RPMI8226 (cell line): ENCODE measurements around the gene FHL5.
A peak's percentile ranks its signal among the peaks of the same experiment; 100 is the strongest.

Source experiments
- DNase-seq: peaks from one replicate; pipeline ENCODE4 v3.0.0-alpha.2; 2015

Gene FHL5

DNA sequence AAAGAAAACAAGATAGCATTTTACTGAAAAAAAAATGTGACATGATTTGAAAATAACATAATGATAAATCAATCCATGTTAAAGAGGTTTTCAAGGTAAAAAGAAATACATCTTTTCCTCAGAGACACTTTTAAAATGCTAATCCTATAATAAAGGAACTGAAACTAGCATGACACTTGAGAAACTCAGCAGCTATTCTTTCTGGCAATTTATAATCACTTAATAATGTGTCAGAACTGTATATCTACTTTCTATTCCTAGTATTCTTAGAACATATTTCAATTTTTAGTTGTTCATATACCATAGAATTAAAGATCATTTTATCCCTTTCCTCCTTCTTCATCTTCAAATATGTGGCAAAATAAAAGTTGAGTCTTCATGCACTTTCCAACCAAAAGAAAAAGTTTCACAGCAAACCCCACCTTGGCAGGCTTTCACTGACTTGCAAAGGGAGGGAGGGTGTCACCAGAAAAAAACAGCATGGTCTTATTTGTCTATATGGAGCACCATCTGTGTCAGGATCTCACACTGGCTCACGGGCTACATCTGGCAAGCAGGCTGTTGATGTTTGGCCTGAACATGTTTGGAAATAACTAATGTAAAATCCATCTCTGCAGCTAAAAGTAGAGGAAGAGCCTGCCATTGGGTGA, 48.5 kb downstream of the FHL5 start:
- peak; percentile 77 for DNase-seq

DNA sequence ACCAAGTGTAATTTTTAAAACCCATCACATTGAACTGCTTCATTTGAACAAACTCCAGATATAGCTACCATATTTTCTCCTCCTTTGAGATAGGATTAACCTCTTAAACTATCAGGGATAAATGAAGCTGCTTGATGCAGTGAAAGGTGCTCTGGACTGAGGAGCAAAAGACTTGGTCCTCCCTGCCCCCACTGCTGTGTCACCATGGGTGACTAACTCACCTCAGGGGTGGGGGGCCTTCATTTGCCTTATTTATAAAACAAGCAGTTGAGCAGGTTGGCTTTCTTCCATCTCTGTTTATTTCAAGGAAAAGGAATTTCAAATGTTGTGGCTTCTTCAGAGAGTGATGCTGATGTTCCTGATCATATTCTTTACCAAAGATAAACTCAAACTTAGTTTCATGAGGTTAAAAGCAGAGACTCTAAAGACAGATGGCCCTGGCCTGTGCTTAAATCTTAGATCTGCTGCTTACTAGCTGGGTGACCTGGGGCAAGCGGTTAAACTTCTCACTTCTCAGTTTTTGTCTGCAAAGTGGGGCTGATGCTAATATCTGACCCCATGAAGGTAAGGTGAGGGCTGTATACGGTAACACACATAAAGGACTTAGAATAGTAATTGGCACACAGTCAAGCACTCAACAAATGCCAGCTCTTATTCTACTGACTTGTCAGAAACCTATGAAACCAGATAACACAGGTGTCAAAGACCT, 50.5 kb downstream of the FHL5 start:
- peak; percentile 86 for DNase-seq

DNA sequence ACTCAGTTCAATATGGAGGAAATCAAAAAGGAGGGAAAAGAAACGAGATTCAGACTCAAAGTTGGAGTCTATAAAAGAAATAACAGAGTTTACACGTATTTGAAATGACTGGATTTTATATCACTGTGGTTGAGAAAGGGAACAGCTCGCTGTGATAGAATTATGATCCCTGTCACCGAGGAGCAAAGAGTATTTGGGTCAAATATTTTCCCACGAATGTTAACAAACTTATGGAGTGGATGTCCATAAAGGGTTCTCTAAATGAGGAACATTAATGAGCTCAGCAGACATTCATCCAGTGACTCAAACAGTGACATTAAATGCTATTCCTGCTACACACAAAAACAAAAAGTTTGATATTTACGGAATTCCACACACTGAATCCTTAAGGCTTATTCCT, 57.9 kb downstream of the FHL5 start:
- no peak for DNase-seq

DNA sequence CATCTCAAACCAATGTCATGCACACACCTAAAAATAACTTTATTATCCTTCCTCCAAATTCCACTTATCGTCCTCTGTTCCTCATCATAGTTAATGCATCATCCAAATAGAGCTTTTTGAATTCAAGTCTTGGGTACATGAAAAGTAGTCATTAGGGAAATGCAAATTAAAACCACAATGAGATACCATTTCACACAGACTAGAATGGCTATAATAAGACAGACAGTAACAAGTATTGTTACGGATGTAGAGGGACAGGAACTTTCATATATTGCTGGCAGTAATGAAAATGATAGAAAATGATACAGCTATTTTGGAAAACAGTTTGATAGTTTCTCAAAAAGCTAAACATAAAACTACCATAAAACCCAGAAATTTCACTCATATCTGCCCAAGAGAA, 59.1 kb downstream of the FHL5 start:
- no peak for DNase-seq

DNA sequence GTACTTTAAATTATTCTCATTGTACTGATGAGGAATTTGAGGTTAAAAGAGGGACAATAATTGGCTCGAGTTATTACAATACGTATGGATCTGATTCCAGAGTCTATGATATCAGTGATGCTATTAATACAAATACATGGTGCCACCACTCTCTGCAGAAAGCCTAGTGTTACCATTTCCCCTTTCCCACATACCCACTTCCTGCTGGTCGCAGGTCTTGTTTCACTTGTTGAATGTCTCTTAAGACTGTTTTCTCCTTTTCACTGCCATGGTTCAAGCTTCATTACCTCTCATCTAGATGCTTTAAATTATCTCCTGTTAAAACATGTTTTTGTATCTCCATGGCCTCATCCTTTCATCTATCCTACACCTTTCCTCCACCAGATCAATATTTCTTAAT, 62.0 kb downstream of the FHL5 start:
- no peak for DNase-seq

DNA sequence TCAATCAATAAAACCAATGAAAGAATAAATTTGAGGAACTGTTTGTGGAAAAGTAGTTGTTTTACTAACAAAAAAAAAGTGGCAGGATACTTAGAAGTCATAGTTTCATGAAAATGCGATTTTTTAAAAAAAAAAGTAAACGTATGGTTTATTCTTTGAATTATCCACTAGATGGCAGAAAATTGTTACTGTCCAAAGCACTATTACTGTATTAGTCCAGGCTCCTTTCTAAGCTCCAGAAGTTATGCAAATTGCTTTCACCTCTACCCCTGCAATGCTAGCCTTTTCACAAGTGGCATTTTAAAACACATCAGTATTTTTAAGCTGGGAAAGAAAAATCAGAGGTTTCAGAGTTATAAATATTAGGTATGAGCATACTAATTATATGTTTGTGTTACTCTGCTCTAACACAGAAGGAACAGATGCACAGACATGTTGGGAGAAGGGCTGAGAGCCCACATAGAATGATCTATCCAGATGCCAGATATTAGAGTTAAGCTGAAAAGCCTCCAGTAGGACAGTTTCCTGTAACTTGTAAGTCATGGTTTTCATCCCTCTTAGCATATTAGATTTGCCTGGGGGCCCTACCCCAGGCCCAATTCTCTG, 63.9 kb downstream of the FHL5 start:
- DNase-seq = peak; percentile 42

DNA sequence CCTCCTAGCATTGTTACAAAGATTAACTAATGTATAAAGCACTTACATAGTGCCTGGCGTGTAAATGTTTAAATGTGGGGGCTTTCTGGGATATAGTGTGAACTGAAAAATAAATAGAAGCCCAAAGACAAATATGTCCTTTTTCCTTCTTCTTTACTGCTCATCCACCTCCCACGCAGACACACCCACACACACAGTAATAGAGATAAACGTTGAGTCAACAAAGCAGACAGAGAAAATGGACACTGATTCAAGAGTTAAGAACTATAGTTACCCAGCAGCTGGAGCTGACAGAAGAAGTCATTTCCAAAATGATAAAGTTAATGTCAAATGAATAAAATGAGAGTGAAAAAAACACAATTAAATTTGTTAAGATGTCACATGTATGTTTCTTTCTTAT, 68.3 kb downstream of the FHL5 start:
- no peak for DNase-seq

DNA sequence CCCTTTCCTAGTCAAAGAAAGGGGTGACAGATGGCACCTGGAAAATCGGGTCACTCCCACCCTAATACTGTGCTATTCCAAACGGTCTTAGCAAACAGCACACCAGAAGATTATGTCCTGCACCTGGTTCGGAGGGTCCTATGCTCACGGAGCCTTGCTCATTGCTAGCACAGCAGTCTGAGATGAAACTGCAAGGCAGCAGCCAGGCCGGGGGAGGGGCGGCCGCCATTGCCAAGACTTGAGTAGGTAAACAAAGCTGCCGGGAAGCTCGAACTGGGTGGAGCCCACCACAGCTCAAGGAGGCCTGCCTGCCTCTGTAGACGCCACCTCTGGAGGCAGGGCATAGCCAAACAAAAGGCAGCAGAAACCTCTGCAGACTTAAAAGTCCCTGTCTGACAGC, 75.1 kb downstream of the FHL5 start:
- peak; percentile 8 for DNase-seq

DNA sequence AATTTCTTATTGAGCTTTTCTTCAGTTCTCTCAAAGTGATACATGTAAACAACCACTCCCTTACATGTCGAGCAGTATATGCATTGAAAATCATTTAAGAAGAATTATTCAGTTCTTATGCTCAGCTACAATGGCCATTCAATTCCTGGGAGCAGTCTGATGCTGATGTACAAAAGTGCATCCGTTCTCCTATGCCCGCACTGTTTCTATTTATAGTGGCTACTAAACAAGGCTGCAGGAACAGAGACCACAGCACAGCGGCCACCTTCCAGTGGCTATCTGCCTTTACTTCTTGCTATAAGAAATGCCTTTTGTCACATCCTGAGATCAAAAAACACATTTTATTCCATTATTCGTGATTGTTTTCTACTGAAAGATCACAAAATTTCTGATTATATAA, 82.2 kb downstream of the FHL5 start:
- DNase-seq = no peak

DNA sequence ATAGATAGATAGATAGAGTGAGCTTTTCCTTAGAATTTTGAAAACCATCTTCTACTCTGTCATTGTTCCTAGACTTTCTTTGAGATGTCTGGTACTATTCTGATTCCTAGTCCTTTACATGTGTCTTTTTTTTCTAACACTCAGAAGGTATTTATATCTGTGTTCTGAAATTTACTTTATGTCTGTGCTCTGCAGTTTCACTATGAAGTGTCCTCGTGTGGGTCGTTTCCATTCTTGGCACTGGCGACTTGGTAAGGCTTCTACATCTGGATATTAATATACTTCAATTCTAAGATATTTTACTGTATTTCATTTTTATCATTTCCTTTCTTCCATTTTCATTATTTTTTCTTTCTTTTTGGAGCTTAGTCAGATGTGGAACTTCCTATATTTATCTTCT, 87.0 kb downstream of the FHL5 start:
- no peak for DNase-seq

DNA sequence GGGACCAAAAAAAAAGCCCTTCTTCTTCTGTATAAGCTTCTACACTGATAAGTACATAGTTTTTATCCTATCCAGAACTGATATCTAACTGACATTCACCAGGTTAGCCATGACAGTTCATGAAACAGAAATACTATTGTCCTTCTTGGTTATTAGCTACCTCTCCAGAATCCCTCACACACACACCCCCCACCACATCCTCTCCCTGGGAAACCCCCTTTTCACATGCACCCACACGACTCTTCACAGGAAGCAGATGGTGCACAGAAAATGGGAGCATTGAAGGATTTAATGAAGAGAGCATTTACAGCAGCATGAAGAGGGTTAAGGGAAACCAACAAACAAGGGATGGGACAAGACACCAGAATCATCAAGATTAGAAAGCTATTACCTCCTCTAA, 88.9 kb downstream of the FHL5 start:
- DNase-seq = no peak

DNA sequence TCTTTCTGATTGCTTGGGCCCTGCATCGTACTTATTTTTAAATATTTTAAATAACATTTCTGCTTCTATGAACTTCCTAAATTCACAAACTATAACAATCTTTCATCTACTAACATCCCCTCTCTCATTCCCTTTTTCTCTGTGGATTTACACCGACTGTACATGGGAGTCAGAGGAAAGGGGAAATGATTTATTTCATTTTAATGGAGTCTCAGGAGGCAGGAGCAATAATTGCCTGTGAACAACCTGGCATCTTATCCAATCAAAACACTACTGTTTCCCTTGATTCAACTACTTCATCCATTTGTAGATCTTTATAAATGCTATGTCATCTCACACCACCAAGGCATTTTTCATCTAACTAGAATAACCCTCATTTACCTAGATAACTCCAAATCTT, 89.6 kb downstream of the FHL5 start:
- DNase-seq = no peak

DNA sequence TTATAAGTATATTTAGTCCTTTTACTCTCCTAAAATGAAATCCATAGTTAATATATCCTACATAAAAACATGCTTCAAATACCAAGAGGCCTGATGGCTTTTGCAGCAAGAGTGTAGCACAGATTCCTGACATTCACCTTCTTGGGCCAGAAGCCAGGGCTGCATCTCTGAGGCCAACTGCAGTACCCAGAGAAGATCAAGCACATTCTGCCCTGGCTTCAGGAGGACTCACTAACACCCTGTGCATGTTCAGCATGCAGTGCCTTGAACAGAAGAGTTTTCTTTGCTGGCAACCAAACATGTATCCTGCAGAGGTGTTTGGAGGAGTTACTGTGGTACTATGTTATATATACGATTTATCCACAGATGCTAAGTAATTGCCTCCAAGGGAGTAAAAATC, 90.3 kb downstream of the FHL5 start:
- DNase-seq = no peak

DNA sequence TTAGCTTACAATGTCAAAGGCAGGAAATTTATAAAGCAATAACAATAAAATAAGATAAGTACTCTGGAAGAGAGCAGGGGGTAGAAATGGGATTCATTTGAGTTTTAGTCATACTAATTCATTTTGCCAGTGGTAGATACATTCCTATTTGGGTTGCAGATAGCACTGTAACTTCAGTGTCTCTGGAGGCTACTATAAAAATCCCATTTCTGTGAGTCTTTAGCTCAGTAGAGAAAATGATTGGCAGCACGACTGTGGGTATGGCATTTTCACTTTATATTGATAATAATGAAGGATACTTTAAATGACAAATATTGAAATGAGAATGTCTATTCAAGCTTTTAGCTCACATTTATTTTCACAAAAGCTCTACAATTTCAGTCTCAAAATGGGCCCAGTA, 93.6 kb downstream of the FHL5 start:
- DNase-seq = no peak

DNA sequence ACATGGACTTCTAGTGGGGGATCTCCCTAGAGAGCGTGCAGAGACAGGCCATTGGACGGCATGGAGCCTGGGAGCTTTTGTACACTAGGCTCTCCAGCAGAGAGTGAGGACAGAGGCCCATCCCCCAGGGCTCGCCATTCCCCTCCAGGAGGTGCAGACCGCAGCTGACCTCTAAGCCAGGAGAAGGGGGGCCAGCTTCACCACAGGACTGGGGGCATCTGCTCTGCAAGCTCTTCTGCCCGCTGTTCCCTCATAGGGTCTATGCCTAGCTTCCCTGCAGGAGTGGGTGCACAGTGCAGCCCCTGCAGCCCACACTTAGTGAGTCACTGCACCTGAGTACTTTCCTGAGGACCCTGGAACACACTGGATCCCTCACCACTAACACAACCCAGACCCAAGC, 94.4 kb downstream of the FHL5 start:
- DNase-seq = no peak

DNA sequence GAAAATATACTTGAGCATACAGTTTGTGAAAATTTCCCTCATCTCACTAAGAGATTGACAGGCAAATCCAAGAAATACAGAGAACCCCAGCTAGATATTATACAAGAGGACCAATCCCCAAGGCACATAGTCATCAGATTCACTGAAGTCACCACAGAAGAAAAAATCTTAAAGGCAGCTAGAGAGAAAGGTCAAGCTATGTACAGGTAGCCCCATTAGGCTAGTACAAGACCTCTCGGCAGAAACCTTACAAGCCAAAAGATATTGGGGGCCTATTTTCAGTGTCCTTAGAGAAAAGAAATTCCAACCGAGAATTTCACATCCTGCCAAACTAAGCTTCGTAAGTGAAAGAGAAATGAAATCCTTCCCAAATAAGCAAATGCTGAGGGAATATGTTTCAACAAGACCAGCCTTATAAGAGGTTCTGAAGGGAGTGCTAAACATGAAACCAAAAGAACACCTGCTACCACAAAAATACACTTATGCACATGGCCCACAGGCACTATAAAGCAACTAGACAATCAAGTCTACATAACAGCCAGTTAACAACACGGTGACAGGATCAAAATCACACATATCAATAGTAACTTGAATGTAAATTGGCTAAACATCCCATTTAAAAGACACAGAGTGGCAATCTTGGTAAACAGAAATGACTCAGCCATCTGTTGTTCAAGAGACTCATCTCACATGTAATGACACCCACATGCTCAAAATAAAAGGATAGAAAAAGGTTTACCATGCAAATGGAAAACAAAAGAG, 96.3 kb downstream of the FHL5 start:
- DNase-seq = no peak
